K562 (cell line): ENCODE data around the gene CSF2. TPM values are rescaled to one million over a fixed set of nuclear protein-coding genes. Genes with fewer than 3 reads are reported as not detected.

Source experiments
- ATAC-seq: fragments of 200-7000 bp; cut with Tn5 transposase; 3 replicates; pipeline ENCODE4 v1.9.1; 2020; ENCODE audit warnings: moderate library complexity
- BruUV-seq: library from RNA; stranded (reverse); fragments of 400-500 nt; replicated peaks from 2 replicates; lab custom pipeline; 2021; lab: Mats Ljungman, UMichigan
- CTCF ChIA-PET: fragments of 300-600 bp; formaldehyde crosslinking; extraction: SDS; loops from one replicate; lab custom pipeline; 2021; ENCODE audit warnings: low intra/inter-chr PET ratio; lab: Yijun Ruan, JAX
- POLR2A ChIA-PET: fragments of 300-600, 350-650 bp; sonication (Branson Sonifier 250); formaldehyde crosslinking; extraction: SDS; loops from one replicate; lab custom pipeline; 2021; ENCODE audit warnings: antibody characterized with exemption, inconsistent platforms; lab: Yijun Ruan, JAX
- DNase-seq, 4 experiments: peaks; one replicate each; pipeline versions ENCODE4 v3.0.0 to v3.0.0-alpha.2; 2011 to 2018; ENCODE audit warnings: low spot score in 3 of 4, mixed read lengths in 3 of 4; ENCODE audit errors: extremely low read depth in 1 of 4
- FAIRE-seq: peaks from 2 replicates; lab custom pipeline; 2011; peaks lifted over from hg19 to GRCh38; lab: Jason Lieb, UNC
- H2AFZ ChIP-seq: 2 replicates; pipeline ENCODE4 v1.6.0; 2011; ENCODE audit warnings: low read depth, low read length, control low read depth, inconsistent platforms
- H3K27ac ChIP-seq: fragments of 200-600 bp; 3 replicates; pipeline ENCODE4 v1.8.0; 2011; ENCODE audit warnings: low read depth, mild to moderate bottlenecking, control low read depth, inconsistent platforms, low read length, moderate library complexity, mixed read lengths; ENCODE audit errors: extremely low read depth
- H3K27me3 ChIP-seq, 2 experiments: fragments of 300-600 bp in 1 of 2; 2 replicates in 1 of 2; 3 replicates in 1 of 2; pipeline versions ENCODE4 v1.6.0 to v1.8.0; 2011; ENCODE audit warnings: inconsistent platforms in 2 of 2, low read length in 2 of 2, mild to moderate bottlenecking in 1 of 2, mixed read lengths in 1 of 2, moderate library complexity in 1 of 2; ENCODE audit not compliant: control insufficient read depth in 2 of 2, insufficient read depth in 2 of 2
- H3K36me3 ChIP-seq: fragments of 300-600 bp; 3 replicates; pipeline ENCODE4 v1.8.0; 2011; ENCODE audit warnings: mild to moderate bottlenecking, low read length, inconsistent platforms; ENCODE audit not compliant: control insufficient read depth, insufficient read depth
- H3K4me1 ChIP-seq, 2 experiments: fragments of 200-600 bp in 1 of 2; replicated peaks in 1 of 2; 2 replicates in 1 of 2; 3 replicates in 1 of 2; pipeline versions ENCODE4 v1.5.1 to v1.8.0; 2011; ENCODE audit warnings: inconsistent platforms in 2 of 2, low read length in 2 of 2, mild to moderate bottlenecking in 1 of 2, mixed read lengths in 1 of 2, moderate library complexity in 1 of 2; ENCODE audit not compliant: control insufficient read depth in 2 of 2, insufficient read depth in 2 of 2
- H3K4me2 ChIP-seq: 2 replicates; pipeline ENCODE4 v1.6.1; 2011; ENCODE audit warnings: low read length, control low read depth, inconsistent platforms, mixed read lengths; ENCODE audit not compliant: insufficient read depth
- H3K4me3 ChIP-seq: fragments of 200-600 bp; sonication (generic), shearing (Covaris generic); 2 replicates; pipeline ENCODE4 v1.5.1; 2016; ENCODE audit warnings: control low read depth, inconsistent platforms
- H3K79me2 ChIP-seq: fragments of 200-600 bp; 3 replicates; pipeline ENCODE4 v1.8.0; 2011; ENCODE audit warnings: low read length, inconsistent platforms; ENCODE audit not compliant: control insufficient read depth, insufficient read depth
- H3K9ac ChIP-seq, 2 experiments: 2 replicates each; pipeline versions ENCODE4 v1.6.0 to v1.6.1; 2011; ENCODE audit warnings: low read depth in 2 of 2, low read length in 2 of 2, control low read depth in 1 of 2, inconsistent platforms in 1 of 2, mild to moderate bottlenecking in 1 of 2, mixed read lengths in 1 of 2; ENCODE audit not compliant: insufficient read depth in 1 of 2
- H3K9me1 ChIP-seq: one replicate; pipeline ENCODE4 v1.6.0; 2011; ENCODE audit warnings: inconsistent platforms, mild to moderate bottlenecking, low read length, moderate library complexity; ENCODE audit not compliant: control insufficient read depth, insufficient read depth
- H3K9me3 ChIP-seq: replicated peaks from 2 replicates; pipeline ENCODE4 v1.5.1; 2011; ENCODE audit warnings: low read depth, low read length, inconsistent platforms; ENCODE audit not compliant: control insufficient read depth, insufficient read depth
- H4K20me1 ChIP-seq: replicated peaks from 2 replicates; pipeline ENCODE4 v1.6.1; 2011; ENCODE audit warnings: low read length, inconsistent platforms, mixed read lengths; ENCODE audit not compliant: control insufficient read depth, insufficient read depth
- ARID1B ChIP-seq: fragments of 450-650 bp; IDR thresholded peaks from 2 replicates; pipeline ENCODE4 v1.6.1; 2016; ENCODE audit warnings: antibody characterized with exemption, mild to moderate bottlenecking, inconsistent platforms
- ELF4 ChIP-seq: fragments of 450-650 bp; formaldehyde crosslinking; IDR thresholded peaks from 2 replicates; pipeline ENCODE4 v1.4.0; 2022; ENCODE audit warnings: missing genetic modification characterization
- FOXP1 ChIP-seq: sonication (generic); formaldehyde crosslinking; IDR thresholded peaks from 2 replicates; pipeline ENCODE4 v1.8.0; 2022; ENCODE audit warnings: mild to moderate bottlenecking, missing genetic modification reagents
- KDM4B ChIP-seq, 2 experiments: fragments of 450-650 bp in 1 of 2; sonication (generic) in 1 of 2; IDR thresholded peaks; 2 replicates each; pipeline ENCODE4 v1.6.1; 2016 to 2017; ENCODE audit warnings: borderline replicate concordance in 2 of 2, antibody characterized with exemption in 1 of 2, low read depth in 1 of 2, mild to moderate bottlenecking in 1 of 2
- NFATC3 ChIP-seq: fragments of 450-650 bp; IDR thresholded peaks from 2 replicates; pipeline ENCODE4 v1.6.1; 2017; ENCODE audit warnings: mild to moderate bottlenecking
- NFXL1 ChIP-seq: fragments of 450-650 bp; formaldehyde crosslinking; IDR thresholded peaks from 2 replicates; pipeline ENCODE4 v1.4.0; 2021; ENCODE audit warnings: mild to moderate bottlenecking
- PHF21A ChIP-seq: fragments of 450-650 bp; IDR thresholded peaks from 2 replicates; pipeline ENCODE4 v1.6.1; 2017; ENCODE audit warnings: low read depth, borderline replicate concordance
- SMAD4 ChIP-seq: fragments of 250-450 bp; sonication (Bioruptor Pico); conservative IDR thresholded peaks from 2 replicates; pipeline ENCODE4 v1.8.0; 2021; ENCODE audit warnings: inconsistent platforms, mild to moderate bottlenecking, moderate library complexity
- ZFP36 ChIP-seq: fragments of 150-350 bp; IDR thresholded peaks from 2 replicates; pipeline ENCODE4 v1.6.1; 2018; ENCODE audit warnings: low read length, low read depth; ENCODE audit not compliant: partially characterized antibody
- ZNF347 ChIP-seq: fragments of 450-650 bp; formaldehyde crosslinking; IDR thresholded peaks from 2 replicates; pipeline ENCODE4 v1.4.0; 2020; ENCODE audit warnings: low read depth, mild to moderate bottlenecking, moderate library complexity
- ZNF696 ChIP-seq: fragments of 250-450 bp; sonication (Bioruptor Pico); conservative IDR thresholded peaks from 2 replicates; pipeline ENCODE4 v1.4.0; 2020; ENCODE audit warnings: mild to moderate bottlenecking, moderate library complexity
- WGBS: fragments of 100-300 bp; shearing (Covaris generic); methylation state at CpG from one replicate; pipeline ENCODE4 v1.1.6; 2016; ENCODE audit warnings: low coverage, mixed read lengths; ENCODE audit not compliant: insufficient coverage; ENCODE audit errors: missing lambda C conversion rate; 5-methylcytosine and 5-hydroxymethylcytosine counted together
- in situ Hi-C: fragments of 300-500 bp; cut with MboI; formaldehyde crosslinking; loops from 4 replicates; pipeline ENCODE4 v1.15.0; 2018; ENCODE audit warnings: inconsistent platforms, mixed read lengths
- intact Hi-C: fragments of 100-400 bp; cut with micrococcal nuclease; formaldehyde crosslinking; loops from 2 replicates; pipeline ENCODE4 v1.14.2; 2022
- polyA plus RNA-seq, 8 experiments: library from polyadenylated mRNA; depleted of rRNA in 4 of 8; stranded (reverse) in 5 of 8; unstranded in 3 of 8; fragments of >200 nt; fragmentation: Nextera tagmentation in 2 of 8; fragmentation: Illumina TruSeq in 1 of 8; extraction: Ambion mirVana in 2 of 8; extraction: Trizol in 1 of 8; gene quantifications; 2 replicates each; pipeline versions ENCODE4 v1.2.1 to v1.2.3, GENCODE V29; 2011 to 2014; ENCODE audit warnings: inconsistent platforms in 1 of 8, missing spikeins in 1 of 8
- total RNA-seq, 7 experiments: library from RNA; depleted of rRNA in 6 of 7; stranded (reverse); fragments of >200 nt in 6 of 7; fragmentation: Illumina TruSeq in 2 of 7; extraction: Trizol in 2 of 7; gene quantifications; 2 replicates each; pipeline versions ENCODE4 v1.2.1 to v1.2.3, GENCODE V29; 2011 to 2021; ENCODE audit warnings: low replicate concordance in 1 of 7
- TF ChIP-seq, protein P1 (sequence below): fragments of 250-450 bp; sonication (Bioruptor Pico); IDR thresholded peaks from 2 replicates; pipeline ENCODE4 v1.9.0; 2021; ENCODE audit warnings: mild to moderate bottlenecking
- TF ChIP-seq, protein P2 (sequence below): fragments of 250-450 bp; sonication (Bioruptor Pico); IDR thresholded peaks from 2 replicates; pipeline ENCODE4 v1.4.0; 2020; ENCODE audit warnings: mild to moderate bottlenecking
- TF ChIP-seq, protein P3 (sequence below): fragments of 450-650 bp; IDR thresholded peaks from 2 replicates; pipeline ENCODE4 v1.6.1; 2016; ENCODE audit warnings: low read depth, mild to moderate bottlenecking, moderate library complexity
- TF ChIP-seq, protein P4 (sequence below), 2 experiments: fragments of 450-650 bp in 1 of 2; sonication (generic) in 1 of 2; formaldehyde crosslinking in 1 of 2; IDR thresholded peaks in 1 of 2; conservative IDR thresholded peaks in 1 of 2; 2 replicates each; pipeline versions ENCODE4 v1.6.1 to v1.8.1; 2016 to 2023; ENCODE audit warnings: mild to moderate bottlenecking in 2 of 2, moderate library complexity in 2 of 2, inconsistent platforms in 1 of 2, missing genetic modification reagents in 1 of 2
- TF ChIP-seq, protein P5 (sequence below): fragments of 450-650 bp; IDR thresholded peaks from 2 replicates; pipeline ENCODE4 v1.7.0; 2016; ENCODE audit warnings: borderline replicate concordance

Gene CSF2
- total and polyA plus RNA-seq, 9 of the 15 experiments (the other 6 are each of a cell fraction or from before 2014, with no cell fraction given), result 0.25 to 0.29 TPM; not detected in 7

DNA sequence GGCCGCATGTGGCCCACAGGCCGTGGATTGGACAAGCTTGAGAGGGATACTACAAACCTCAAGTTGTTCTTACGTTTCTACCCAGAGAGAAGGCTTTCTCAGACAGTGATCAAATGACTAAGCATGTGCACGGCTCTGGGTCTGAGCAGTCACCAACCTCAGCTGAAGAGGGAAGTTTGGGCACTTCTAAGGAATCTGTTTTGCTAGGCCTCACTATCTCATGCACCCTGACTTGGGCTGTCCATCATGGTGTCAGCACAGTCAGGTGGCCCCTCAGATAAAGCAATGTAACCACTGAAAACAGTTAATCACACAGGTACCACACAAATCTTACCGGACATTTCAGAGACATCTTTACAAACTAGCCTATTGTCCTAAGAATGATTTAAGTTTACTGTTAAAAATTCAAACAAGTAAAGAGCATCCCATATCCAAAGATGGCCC, 24.6 kb downstream of the CSF2 start:
- peaks cover 4% of the 10 kb centered on the region; the same call in 1 of the 2 replicates for H4K20me1 ChIP-seq
- H3K36me3 ChIP-seq, result no peaks in the 10 kb centered on the region
- no TSS peak for BruUV-seq
- no peaks in the 10 kb centered on the region for H3K27me3 ChIP-seq
- no peak overlapping the region for H3K4me2 ChIP-seq
- no peak overlapping the region for H2AFZ ChIP-seq
- peak; percentile 97 for ATAC-seq
- ChIA-PET CTCF (no interaction called here), POLR2A (interaction anchor here (0.6 kb wide), 1 partner anchor 459 kb away, joined by 3 read pairs; the partner anchor contains the start of gene RAD50)
- FAIRE-seq, result peak; percentile 99
- H3K9ac ChIP-seq, result peak overlapping the region in 1 of 2 experiments; percentile 16; a peak in 1 of 4 replicates
- H3K4me1 ChIP-seq, result peaks cover 24 to 50% of the 10 kb centered on the region in 2 experiments
- H3K4me3 ChIP-seq, result no peak overlapping the region
- WGBS, result 1% methylated on average over 5 of the region's 5 CpGs
- H3K27ac ChIP-seq, result peak overlapping the region; percentile 44; the same call in 2 of the 3 replicates
- no peaks in the 10 kb centered on the region for H3K9me3 ChIP-seq
- in situ Hi-C loops, result no loop called here
- peak; percentile 79 to 94 (median 87) for DNase-seq
- intact Hi-C loops, result loop anchor here (2.0 kb wide), 1 partner anchor 79 kb away; no protein-coding TSS in a partner anchor
- no peaks in the 10 kb centered on the region for H3K9me1 ChIP-seq
- no peaks in the 10 kb centered on the region; the same call in 2 of the 3 replicates for H3K79me2 ChIP-seq
- TF ChIP-seq, protein P1, sequence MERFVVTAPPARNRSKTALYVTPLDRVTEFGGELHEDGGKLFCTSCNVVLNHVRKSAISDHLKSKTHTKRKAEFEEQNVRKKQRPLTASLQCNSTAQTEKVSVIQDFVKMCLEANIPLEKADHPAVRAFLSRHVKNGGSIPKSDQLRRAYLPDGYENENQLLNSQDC, result no peak
- TF ChIP-seq ELF4 (CRISPR knock-in tag), result peak; percentile 99
- peak; percentile 99 for TF ChIP-seq ARID1B
- TF ChIP-seq, protein P2, sequence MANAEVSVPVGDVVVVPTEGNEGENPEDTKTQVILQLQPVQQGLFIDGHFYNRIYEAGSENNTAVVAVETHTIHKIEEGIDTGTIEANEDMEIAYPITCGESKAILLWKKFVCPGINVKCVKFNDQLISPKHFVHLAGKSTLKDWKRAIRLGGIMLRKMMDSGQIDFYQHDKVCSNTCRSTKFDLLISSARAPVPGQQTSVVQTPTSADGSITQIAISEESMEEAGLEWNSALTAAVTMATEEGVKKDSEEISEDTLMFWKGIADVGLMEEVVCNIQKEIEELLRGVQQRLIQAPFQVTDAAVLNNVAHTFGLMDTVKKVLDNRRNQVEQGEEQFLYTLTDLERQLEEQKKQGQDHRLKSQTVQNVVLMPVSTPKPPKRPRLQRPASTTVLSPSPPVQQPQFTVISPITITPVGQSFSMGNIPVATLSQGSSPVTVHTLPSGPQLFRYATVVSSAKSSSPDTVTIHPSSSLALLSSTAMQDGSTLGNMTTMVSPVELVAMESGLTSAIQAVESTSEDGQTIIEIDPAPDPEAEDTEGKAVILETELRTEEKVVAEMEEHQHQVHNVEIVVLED (CRISPR knock-in tag), result no peak
- no peak for TF ChIP-seq PHF21A
- no peak for TF ChIP-seq ZNF696
- TF ChIP-seq KDM4B (IDR thresholded peaks at IDR 0.05; ENCODE audit: borderline replicate concordance in 2 of 2, low read depth in 1 of 2), result peak in 1 of 2 experiments; percentile 64; a peak in 1 of 4 replicates
- no peak for TF ChIP-seq FOXP1 (CRISPR knock-in tag)
- TF ChIP-seq NFXL1 (CRISPR knock-in tag), result no peak
- peak; percentile 27 for TF ChIP-seq ZFP36
- TF ChIP-seq, protein P3, sequence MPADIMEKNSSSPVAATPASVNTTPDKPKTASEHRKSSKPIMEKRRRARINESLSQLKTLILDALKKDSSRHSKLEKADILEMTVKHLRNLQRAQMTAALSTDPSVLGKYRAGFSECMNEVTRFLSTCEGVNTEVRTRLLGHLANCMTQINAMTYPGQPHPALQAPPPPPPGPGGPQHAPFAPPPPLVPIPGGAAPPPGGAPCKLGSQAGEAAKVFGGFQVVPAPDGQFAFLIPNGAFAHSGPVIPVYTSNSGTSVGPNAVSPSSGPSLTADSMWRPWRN, result peak; percentile 85
- TF ChIP-seq, protein P4, sequence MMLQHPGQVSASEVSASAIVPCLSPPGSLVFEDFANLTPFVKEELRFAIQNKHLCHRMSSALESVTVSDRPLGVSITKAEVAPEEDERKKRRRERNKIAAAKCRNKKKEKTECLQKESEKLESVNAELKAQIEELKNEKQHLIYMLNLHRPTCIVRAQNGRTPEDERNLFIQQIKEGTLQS (IDR thresholded peaks at IDR 0.05), result peak; percentile 73
- TF ChIP-seq, protein P4 (CRISPR knock-in tag; conservative IDR thresholded peaks at IDR 0.05), result no peak; the same call in 1 of the 2 replicates
- no peak for TF ChIP-seq ZNF347 (CRISPR knock-in tag)
- TF ChIP-seq NFATC3, result no peak
- TF ChIP-seq, protein P5, sequence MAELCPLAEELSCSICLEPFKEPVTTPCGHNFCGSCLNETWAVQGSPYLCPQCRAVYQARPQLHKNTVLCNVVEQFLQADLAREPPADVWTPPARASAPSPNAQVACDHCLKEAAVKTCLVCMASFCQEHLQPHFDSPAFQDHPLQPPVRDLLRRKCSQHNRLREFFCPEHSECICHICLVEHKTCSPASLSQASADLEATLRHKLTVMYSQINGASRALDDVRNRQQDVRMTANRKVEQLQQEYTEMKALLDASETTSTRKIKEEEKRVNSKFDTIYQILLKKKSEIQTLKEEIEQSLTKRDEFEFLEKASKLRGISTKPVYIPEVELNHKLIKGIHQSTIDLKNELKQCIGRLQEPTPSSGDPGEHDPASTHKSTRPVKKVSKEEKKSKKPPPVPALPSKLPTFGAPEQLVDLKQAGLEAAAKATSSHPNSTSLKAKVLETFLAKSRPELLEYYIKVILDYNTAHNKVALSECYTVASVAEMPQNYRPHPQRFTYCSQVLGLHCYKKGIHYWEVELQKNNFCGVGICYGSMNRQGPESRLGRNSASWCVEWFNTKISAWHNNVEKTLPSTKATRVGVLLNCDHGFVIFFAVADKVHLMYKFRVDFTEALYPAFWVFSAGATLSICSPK, result no peak
- TF ChIP-seq SMAD4 (CRISPR knock-in tag), result peak; percentile 99
